A673 (cell line): ENCODE results near the gene ZNF668.

Experiments
- EZH2 ChIP-seq: fragments of 200-600 bp; sonication (generic); IDR thresholded peaks from 2 replicates; pipeline ENCODE4 v1.6.1; 2017; ENCODE audit warnings: borderline replicate concordance, low read depth, mild to moderate bottlenecking, mixed read lengths, antibody characterized with exemption, low read length; ENCODE audit not compliant: poor library complexity, severe bottlenecking
- TF ChIP-seq, protein P1 (sequence below): fragments of 300-800, 200-600 bp; sonication (generic); conservative IDR thresholded peaks from 2 replicates; pipeline ENCODE4 v1.5.1; 2017; ENCODE audit warnings: low read depth, mild to moderate bottlenecking, antibody characterized with exemption, low read length, moderate library complexity, mixed read lengths

DNA sequence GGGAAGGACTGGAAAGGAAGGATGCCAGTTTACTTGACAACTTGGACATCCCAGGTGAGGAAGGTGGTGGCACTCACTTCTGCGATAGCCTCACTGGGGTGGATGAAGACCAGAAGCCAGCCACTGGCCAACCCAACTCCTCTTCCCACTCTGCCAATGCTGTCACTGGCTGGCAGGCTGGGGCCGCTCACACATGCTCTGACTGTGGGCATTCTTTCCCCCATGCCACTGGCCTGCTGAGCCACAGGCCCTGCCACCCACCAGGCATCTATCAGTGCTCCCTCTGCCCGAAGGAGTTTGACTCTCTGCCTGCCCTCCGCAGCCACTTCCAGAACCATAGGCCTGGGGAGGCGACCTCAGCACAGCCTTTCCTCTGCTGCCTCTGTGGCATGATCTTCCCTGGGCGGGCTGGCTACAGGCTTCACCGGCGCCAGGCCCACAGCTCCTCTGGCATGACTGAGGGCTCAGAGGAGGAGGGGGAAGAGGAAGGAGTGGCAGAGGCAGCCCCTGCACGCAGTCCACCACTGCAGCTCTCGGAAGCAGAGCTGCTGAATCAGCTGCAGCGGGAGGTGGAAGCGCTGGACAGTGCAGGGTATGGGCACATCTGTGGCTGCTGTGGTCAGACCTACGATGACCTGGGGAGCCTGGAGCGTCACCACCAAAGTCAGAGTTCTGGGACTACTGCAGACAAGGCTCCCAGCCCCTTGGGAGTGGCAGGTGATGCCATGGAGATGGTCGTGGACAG, 4.7 kb upstream of the ZNF668 start:
- TF ChIP-seq, protein P1, sequence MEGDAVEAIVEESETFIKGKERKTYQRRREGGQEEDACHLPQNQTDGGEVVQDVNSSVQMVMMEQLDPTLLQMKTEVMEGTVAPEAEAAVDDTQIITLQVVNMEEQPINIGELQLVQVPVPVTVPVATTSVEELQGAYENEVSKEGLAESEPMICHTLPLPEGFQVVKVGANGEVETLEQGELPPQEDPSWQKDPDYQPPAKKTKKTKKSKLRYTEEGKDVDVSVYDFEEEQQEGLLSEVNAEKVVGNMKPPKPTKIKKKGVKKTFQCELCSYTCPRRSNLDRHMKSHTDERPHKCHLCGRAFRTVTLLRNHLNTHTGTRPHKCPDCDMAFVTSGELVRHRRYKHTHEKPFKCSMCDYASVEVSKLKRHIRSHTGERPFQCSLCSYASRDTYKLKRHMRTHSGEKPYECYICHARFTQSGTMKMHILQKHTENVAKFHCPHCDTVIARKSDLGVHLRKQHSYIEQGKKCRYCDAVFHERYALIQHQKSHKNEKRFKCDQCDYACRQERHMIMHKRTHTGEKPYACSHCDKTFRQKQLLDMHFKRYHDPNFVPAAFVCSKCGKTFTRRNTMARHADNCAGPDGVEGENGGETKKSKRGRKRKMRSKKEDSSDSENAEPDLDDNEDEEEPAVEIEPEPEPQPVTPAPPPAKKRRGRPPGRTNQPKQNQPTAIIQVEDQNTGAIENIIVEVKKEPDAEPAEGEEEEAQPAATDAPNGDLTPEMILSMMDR, result no peak
- no peak for TF ChIP-seq EZH2
